Thoracic aorta (tissue), 2 donors: Measurements from ENCODE around the gene C19orf81. TPM values are rescaled to one million over a fixed set of nuclear protein-coding genes. Genes with fewer than 3 reads are reported as not detected.

Experiments
- ATAC-seq: fragments of 150-250 bp; one replicate; pipeline ENCODE4 v1.8.0; 2017; ENCODE audit warnings: low read depth; ENCODE audit not compliant: insufficient number of reproducible peaks, low FRiP score
- DNase-seq: peaks from one replicate; pipeline ENCODE4 v3.0.0-alpha.2; 2020; ENCODE audit warnings: low spot score
- H3K27ac ChIP-seq, 2 donors: fragments of 200-600 bp; sonication (generic); 1 replicate in 1 of 2; 2 replicates in 1 of 2; pipeline ENCODE4 v1.5.1; 2016; ENCODE audit warnings: mild to moderate bottlenecking in 2 of 2, moderate library complexity in 2 of 2
- H3K27me3 ChIP-seq: fragments of 200-600 bp; sonication (generic); replicated peaks from 2 replicates; pipeline ENCODE4 v1.6.0; 2016; ENCODE audit warnings: mild to moderate bottlenecking; ENCODE audit not compliant: insufficient read depth
- H3K36me3 ChIP-seq: fragments of 200-600 bp; sonication (generic); one replicate; pipeline ENCODE4 v1.5.1; 2016
- H3K4me1 ChIP-seq, 2 donors: fragments of 200-600 bp; sonication (generic); 1 replicate in 1 of 2; 2 replicates in 1 of 2; pipeline versions ENCODE4 v1.5.1 to v1.6.0; 2016; ENCODE audit warnings: low read depth in 2 of 2, mild to moderate bottlenecking in 1 of 2; ENCODE audit not compliant: control insufficient read depth in 1 of 2
- H3K4me3 ChIP-seq: fragments of 200-600 bp; sonication (generic); 2 replicates; pipeline ENCODE4 v1.5.1; 2016; ENCODE audit warnings: mild to moderate bottlenecking
- H3K9me3 ChIP-seq: fragments of 200-600 bp; sonication (generic); 2 replicates; pipeline ENCODE4 v1.5.1; 2016
- CTCF ChIP-seq: fragments of 200-600 bp; sonication (generic); IDR thresholded peaks from one replicate; pipeline ENCODE4 v1.5.1; 2019; ENCODE audit warnings: antibody characterized with exemption
- total RNA-seq, 2 donors: library from RNA; depleted of rRNA; stranded (reverse); fragments of >200 nt; gene quantifications; one replicate each; pipeline versions ENCODE4 v1.1.0 to v1.2.3, GENCODE V29; 2016

Gene C19orf81
- total RNA-seq, 2 donors from 2014 or later = not detected

- Histone ChIP-seq H3K4me1 (no peaks in the 10 kb centered on the region), H3K36me3 (no peaks in the 10 kb centered on the region), H3K27ac (no peak overlapping the region), H3K9me3 (no peaks in the 10 kb centered on the region), H3K27me3 (peaks cover 6% of the 10 kb centered on the region), H3K4me3 (no peak overlapping the region)
- ATAC-seq = no peak
- no peak for DNase-seq
- no peak for TF ChIP-seq CTCF
These were observed 23.9 kb downstream of the C19orf81 start for GRCh38 chr19:50673118-50673517.

- H3K27me3 ChIP-seq = no peaks in the 10 kb centered on the region
- DNase-seq (no peak), ATAC-seq (no peak)
- no peaks in the 10 kb centered on the region for H3K36me3 ChIP-seq
- H3K4me3 ChIP-seq = no peak overlapping the region
- TF ChIP-seq CTCF = no peak
- no peaks in the 10 kb centered on the region for H3K4me1 ChIP-seq
- H3K27ac ChIP-seq = no peak overlapping the region
- no peaks in the 10 kb centered on the region for H3K9me3 ChIP-seq
These were observed 27.5 kb downstream of the C19orf81 start for GRCh38 chr19:50676625-50677197.

GRCh38 chr19:50677636-50678035 lies 28.4 kb downstream of the C19orf81 start:
- no peak overlapping the region for H3K27ac ChIP-seq
- TF ChIP-seq CTCF = no peak
- H3K4me1 ChIP-seq = no peaks in the 10 kb centered on the region
- H3K4me3 ChIP-seq = no peak overlapping the region
- ATAC-seq (no peak), DNase-seq (no peak)
- H3K36me3 ChIP-seq = no peaks in the 10 kb centered on the region
- H3K9me3 ChIP-seq = no peaks in the 10 kb centered on the region
- H3K27me3 ChIP-seq = no peaks in the 10 kb centered on the region

GRCh38 chr19:50678323-50678722 lies 29.1 kb downstream of the C19orf81 start:
- Histone ChIP-seq H3K4me1 (no peaks in the 10 kb centered on the region), H3K9me3 (no peaks in the 10 kb centered on the region), H3K27ac (no peak overlapping the region), H3K4me3 (no peak overlapping the region), H3K27me3 (no peaks in the 10 kb centered on the region), H3K36me3 (no peaks in the 10 kb centered on the region)
- no peak for DNase-seq
- ATAC-seq = no peak
- no peak for TF ChIP-seq CTCF

GRCh38 chr19:50679177-50680125 lies 30.2 kb downstream of the C19orf81 start:
- Histone ChIP-seq H3K27me3 (no peaks in the 10 kb centered on the region), H3K4me3 (no peak overlapping the region), H3K9me3 (no peaks in the 10 kb centered on the region), H3K27ac (no peak overlapping the region), H3K36me3 (no peaks in the 10 kb centered on the region), H3K4me1 (no peaks in the 10 kb centered on the region)
- TF ChIP-seq CTCF = no peak
- no peak for DNase-seq
- ATAC-seq = no peak
